ENCODE data around the gene CASR. TPM values are rescaled to one million over a fixed set of nuclear protein-coding genes. Genes with fewer than 3 reads are reported as not detected.
A peak's percentile ranks its signal among the peaks of the same experiment; 100 is the strongest.

Gene CASR
- total RNA-seq, 1 donor from 2014 or later, result not detected

DNA sequence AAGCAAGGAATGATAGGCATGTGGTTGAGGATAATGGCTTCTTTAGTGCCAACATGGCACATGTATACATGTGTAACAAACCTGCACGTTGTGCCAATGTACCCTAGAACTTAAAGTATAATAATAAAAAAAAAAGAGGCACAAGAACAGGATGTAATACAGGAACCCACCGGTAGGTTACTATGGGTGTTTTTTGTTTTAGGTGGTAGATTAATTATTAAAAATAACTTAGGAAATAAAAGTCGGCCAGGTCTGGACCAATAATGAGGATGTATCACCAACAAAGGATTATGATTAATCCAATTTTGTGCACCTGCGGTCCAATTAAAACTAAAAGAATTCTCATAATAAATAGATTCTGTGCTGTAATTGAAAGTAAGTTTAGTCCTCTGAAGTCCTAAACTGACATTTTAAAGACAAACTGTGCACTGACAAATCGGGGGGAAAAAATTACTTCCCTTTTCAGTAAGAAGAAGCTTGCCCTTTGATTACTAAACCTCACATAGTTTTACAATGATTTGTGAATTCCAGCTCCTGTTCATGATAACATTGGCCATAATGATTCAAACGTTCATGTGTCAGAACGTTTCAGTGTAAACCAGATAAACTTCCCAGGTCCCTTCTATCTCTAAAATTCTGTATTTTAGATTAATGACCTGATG, 62.2 kb downstream of the CASR start:
- no peak for DNase-seq (ENCODE audit: low read depth, low spot score)
- Mint-ChIP-seq H3K4me3 (no peak overlapping the region), H3K9me3 (no peaks in the 10 kb centered on the region)

DNA sequence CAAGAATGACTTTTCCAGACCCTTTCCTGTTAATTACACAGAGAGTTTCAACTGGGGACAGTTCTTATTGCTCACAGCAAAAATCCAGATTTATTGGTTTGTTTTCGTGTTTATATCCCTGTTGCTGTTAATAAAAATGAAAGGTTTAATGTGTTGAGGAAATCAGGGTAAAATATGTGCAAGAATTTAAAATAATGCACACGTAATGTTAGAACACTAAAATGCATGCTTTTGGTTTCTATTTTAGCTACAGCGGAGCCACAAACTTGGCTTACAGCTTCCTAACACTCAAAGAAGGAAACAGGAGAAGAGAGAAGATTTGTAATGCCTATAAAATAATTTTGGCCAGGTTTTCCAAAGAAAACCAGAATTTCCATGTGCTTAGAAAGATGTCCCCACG, 62.7 kb downstream of the CASR start:
- Mint-ChIP-seq H3K27ac (ENCODE audit: unreplicated experiment) (no peak overlapping the region), H3K36me3 (ENCODE audit: low read depth) (no peaks in the 10 kb centered on the region), H3K4me1 (no peaks in the 10 kb centered on the region), H3K27me3 (ENCODE audit: low read depth) (peaks cover 59% of the 10 kb centered on the region), H3K9me3 (no peaks in the 10 kb centered on the region), H3K4me3 (no peak overlapping the region)
- TF ChIP-seq, protein P1, sequence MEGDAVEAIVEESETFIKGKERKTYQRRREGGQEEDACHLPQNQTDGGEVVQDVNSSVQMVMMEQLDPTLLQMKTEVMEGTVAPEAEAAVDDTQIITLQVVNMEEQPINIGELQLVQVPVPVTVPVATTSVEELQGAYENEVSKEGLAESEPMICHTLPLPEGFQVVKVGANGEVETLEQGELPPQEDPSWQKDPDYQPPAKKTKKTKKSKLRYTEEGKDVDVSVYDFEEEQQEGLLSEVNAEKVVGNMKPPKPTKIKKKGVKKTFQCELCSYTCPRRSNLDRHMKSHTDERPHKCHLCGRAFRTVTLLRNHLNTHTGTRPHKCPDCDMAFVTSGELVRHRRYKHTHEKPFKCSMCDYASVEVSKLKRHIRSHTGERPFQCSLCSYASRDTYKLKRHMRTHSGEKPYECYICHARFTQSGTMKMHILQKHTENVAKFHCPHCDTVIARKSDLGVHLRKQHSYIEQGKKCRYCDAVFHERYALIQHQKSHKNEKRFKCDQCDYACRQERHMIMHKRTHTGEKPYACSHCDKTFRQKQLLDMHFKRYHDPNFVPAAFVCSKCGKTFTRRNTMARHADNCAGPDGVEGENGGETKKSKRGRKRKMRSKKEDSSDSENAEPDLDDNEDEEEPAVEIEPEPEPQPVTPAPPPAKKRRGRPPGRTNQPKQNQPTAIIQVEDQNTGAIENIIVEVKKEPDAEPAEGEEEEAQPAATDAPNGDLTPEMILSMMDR (conservative IDR thresholded peaks at IDR 0.05), result no peak
- no peak for DNase-seq (ENCODE audit: low read depth, low spot score)

More for the DNA sequence above, 62.2 kb downstream of the CASR start:
- Mint-ChIP-seq H3K27ac (ENCODE audit: unreplicated experiment) (no peak overlapping the region), H3K27me3 (ENCODE audit: low read depth) (peaks cover 64% of the 10 kb centered on the region), H3K36me3 (ENCODE audit: low read depth) (no peaks in the 10 kb centered on the region), H3K4me1 (no peaks in the 10 kb centered on the region)
- TF ChIP-seq, protein P1 (conservative IDR thresholded peaks at IDR 0.05), result peak; percentile 14

DNA sequence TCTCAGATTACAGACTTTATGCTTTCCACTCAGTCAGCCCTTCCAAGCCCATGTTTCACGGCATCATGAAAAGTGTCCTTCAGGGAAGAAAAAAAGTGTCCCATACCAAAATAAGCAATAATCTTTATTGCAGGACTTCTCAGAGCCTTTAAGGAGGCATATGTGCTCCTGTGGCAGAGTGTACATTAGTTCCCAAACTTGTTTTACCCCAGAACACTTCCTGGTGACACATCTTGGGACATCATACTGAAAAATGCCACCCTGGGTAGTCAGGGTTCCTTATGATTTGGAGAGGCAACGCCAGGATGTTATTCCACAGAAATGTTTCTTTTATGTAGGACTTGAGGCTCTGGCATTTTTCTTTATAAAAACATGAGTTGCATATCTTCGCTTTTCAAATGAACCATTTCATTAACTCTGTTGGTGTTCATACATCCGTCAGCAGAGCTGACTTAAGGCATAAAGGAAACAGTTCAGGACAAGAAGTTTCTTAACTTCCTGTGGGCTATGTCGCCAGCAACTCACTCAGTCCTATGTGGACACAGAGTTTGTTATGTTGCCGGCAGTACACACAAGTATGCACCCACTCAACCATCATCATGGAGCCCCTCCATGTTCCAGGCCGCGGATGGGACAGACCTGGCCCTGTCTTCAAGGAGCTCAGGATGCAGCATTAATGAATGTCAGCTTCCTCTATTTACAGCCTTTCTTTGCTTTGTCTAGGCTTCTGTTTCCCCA, 63.8 kb downstream of the CASR start:
- H3K27ac Mint-ChIP-seq (ENCODE audit: unreplicated experiment), result no peak overlapping the region
- no peaks in the 10 kb centered on the region for H3K4me1 Mint-ChIP-seq
- DNase-seq (ENCODE audit: low read depth, low spot score), result no peak
- H3K9me3 Mint-ChIP-seq, result no peaks in the 10 kb centered on the region
- no peaks in the 10 kb centered on the region for H3K36me3 Mint-ChIP-seq (ENCODE audit: low read depth)
- TF ChIP-seq, protein P1 (conservative IDR thresholded peaks at IDR 0.05), result no peak
- H3K4me3 Mint-ChIP-seq, result no peak overlapping the region
- peaks cover 50% of the 10 kb centered on the region for H3K27me3 Mint-ChIP-seq (ENCODE audit: low read depth)

DNA sequence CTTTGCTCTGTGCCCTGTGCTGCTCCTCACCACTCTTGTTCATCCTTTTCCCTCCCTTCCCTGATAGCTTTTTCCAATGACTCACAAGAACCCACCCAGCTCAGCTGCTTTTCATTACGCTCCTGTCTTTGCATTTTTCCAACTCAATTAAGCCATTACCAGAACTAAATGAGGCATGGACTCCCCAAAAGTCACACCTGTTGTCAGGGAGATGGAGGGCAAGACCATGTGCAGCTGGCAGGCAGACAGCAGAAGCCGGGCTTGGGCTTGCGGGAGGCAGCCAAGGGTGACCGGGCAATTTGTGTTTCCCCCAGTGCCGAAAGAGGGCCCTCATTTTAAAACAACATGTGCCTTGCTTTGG, 64.3 kb downstream of the CASR start:
- Mint-ChIP-seq H3K4me3 (no peak overlapping the region), H3K4me1 (no peaks in the 10 kb centered on the region), H3K27me3 (ENCODE audit: low read depth) (peaks cover 44% of the 10 kb centered on the region), H3K36me3 (ENCODE audit: low read depth) (no peaks in the 10 kb centered on the region), H3K27ac (ENCODE audit: unreplicated experiment) (no peak overlapping the region), H3K9me3 (no peaks in the 10 kb centered on the region)
- TF ChIP-seq, protein P1 (conservative IDR thresholded peaks at IDR 0.05), result no peak
- no peak for DNase-seq (ENCODE audit: low read depth, low spot score)

DNA sequence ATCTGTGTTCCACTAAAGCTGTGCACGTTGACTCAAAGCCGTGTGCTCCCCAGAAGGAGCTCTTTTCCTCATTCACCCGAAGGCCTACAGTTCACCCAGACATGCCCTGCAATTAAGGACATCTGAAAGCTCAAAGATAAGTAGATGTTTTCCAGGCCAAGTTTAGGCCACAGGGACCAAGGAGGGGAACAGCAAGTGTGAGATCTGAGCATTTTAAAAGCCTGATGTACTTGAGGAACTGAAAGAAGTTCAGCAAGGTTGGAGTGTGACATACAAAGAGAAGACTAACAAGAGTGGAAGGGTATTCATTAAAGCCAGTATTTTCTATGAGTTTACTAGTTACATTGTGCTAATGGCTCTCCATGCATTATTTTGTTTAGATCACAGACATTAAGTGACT, 68.0 kb downstream of the CASR start:
- no peaks in the 10 kb centered on the region for H3K4me1 Mint-ChIP-seq
- no peak overlapping the region for H3K4me3 Mint-ChIP-seq
- H3K27ac Mint-ChIP-seq (ENCODE audit: unreplicated experiment), result no peak overlapping the region
- no peak for DNase-seq (ENCODE audit: low read depth, low spot score)
- no peaks in the 10 kb centered on the region for H3K9me3 Mint-ChIP-seq
- H3K36me3 Mint-ChIP-seq (ENCODE audit: low read depth), result no peaks in the 10 kb centered on the region
- peaks cover 28% of the 10 kb centered on the region for H3K27me3 Mint-ChIP-seq (ENCODE audit: low read depth)
- TF ChIP-seq, protein P1 (conservative IDR thresholded peaks at IDR 0.05), result no peak

All from neural crest cell (in vitro differentiated cells).